ENCODE data around the gene HOXB5.

The HOXB5 gene

DNA sequence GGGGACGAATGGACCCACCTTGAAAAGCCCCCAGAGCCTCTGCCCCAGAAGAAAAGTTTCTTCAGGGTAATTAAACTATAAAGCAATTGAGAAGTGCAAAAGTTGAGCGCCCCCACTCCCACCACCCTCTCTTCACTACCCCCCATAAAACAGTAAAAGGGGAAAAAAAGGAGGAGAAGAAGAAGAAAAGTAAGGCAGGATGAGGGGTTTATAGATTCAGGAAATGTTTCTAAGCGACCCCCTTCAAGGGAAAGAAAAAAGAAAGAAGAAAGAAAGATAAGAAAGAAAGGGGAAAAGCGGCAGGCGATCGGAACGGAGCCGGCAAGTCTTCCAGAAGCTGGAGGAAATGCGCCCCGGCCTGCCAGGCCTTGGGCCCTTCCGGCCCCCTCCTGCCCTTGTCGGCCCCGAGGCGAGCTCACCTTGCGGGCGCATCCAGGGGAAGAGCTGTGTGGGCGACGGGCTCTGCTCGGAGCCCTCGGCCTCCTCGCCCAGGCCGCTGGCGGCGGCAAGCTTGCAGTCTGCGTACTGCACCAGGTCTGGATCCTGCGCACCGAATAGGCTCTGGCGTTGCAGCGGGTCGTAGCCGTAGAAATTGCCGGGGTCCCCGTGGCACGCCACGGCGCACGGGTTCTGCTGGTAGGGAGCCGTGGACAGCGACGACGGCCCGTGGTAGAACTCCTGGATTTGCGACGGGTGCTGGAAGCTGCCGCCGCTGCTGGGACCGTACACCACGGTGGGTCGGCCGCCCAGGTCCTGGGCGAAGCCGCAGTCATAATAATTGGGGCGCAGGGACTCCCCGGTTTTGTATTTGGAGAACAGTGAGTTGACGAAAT lies 20.5 kb upstream of the HOXB5 start:
- TF ChIP-seq, protein P1, sequence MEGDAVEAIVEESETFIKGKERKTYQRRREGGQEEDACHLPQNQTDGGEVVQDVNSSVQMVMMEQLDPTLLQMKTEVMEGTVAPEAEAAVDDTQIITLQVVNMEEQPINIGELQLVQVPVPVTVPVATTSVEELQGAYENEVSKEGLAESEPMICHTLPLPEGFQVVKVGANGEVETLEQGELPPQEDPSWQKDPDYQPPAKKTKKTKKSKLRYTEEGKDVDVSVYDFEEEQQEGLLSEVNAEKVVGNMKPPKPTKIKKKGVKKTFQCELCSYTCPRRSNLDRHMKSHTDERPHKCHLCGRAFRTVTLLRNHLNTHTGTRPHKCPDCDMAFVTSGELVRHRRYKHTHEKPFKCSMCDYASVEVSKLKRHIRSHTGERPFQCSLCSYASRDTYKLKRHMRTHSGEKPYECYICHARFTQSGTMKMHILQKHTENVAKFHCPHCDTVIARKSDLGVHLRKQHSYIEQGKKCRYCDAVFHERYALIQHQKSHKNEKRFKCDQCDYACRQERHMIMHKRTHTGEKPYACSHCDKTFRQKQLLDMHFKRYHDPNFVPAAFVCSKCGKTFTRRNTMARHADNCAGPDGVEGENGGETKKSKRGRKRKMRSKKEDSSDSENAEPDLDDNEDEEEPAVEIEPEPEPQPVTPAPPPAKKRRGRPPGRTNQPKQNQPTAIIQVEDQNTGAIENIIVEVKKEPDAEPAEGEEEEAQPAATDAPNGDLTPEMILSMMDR (IDR thresholded peaks at IDR 0.05; ENCODE audit: low read depth, low read length, missing control alignments), result no peak
- no peak for DNase-seq (ENCODE audit: extremely low read depth, low read depth)
- no peak overlapping the region for H3K4me3 ChIP-seq (replicated peaks; ENCODE audit: low read depth, low read length)

DNA sequence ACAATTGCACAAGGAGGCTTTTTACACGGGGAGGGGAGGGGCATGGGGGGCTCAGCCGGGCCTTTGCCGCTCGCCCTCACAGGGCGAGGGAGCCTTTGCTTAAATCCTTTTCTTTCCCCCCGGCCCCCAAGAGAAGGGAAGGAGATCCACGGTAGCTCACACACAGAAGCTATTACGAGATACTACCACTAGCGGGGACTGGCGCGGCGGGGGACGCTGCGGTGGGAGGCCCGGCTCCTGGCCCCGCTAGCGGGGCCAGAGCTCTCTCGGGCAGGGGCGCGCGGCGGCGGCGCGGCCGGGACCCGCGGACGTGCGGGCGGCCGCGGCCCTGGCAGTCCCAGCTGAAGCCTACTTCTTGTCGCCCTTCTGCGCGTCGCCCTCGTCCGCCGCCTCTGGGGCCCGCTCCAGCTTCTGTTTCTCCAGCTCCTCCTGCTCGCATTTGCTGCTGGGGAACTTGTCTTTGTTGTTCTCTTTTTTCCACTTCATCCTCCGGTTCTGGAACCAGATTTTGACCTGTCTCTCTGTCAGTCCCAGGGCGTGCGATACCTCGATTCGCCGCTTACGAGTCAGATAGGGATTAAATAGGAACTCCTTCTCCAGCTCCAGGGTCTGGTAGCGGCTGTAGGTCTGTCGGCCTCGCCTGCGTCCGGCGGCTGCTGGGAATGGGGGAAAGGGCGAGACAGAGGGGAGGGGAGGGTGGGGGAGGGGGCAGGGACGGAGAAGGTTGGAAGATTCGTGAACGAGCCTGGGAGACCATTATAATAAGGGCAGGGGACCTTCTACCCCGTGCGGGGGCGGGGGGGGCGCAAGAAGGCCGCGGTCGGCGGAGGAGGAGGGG lies 19.5 kb upstream of the HOXB5 start:
- no peak overlapping the region for H3K4me3 ChIP-seq (replicated peaks; ENCODE audit: low read depth, low read length)
- TF ChIP-seq, protein P1 (IDR thresholded peaks at IDR 0.05; ENCODE audit: low read depth, low read length, missing control alignments), result no peak

DNA sequence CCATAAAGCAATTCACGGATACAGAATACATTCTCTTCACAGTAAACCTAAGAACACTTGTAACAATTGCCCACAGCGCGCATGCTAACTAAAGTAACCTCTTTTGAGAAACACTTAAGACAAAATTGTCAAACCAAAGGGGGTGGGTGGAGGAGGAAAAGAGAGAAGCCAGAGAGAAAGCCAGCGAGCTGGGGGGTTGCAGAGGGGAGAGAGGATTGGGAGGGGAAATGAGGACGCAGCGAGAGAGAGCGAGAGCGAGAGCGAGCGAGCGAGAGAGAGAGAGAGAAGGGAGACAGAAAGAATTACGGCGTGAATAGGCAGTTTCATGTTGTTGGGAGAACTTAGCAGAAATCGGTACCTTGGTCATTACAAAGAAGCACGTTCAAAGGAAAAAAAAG lies 18.9 kb upstream of the HOXB5 start:
- no peak for DNase-seq (ENCODE audit: extremely low read depth, low read depth)
- TF ChIP-seq, protein P1 (IDR thresholded peaks at IDR 0.05; ENCODE audit: low read depth, low read length, missing control alignments), result no peak
- no peak overlapping the region for H3K4me3 ChIP-seq (replicated peaks; ENCODE audit: low read depth, low read length)

More for the DNA sequence above, 19.5 kb upstream of the HOXB5 start:
- no peak for DNase-seq (ENCODE audit: extremely low read depth, low read depth)

DNA sequence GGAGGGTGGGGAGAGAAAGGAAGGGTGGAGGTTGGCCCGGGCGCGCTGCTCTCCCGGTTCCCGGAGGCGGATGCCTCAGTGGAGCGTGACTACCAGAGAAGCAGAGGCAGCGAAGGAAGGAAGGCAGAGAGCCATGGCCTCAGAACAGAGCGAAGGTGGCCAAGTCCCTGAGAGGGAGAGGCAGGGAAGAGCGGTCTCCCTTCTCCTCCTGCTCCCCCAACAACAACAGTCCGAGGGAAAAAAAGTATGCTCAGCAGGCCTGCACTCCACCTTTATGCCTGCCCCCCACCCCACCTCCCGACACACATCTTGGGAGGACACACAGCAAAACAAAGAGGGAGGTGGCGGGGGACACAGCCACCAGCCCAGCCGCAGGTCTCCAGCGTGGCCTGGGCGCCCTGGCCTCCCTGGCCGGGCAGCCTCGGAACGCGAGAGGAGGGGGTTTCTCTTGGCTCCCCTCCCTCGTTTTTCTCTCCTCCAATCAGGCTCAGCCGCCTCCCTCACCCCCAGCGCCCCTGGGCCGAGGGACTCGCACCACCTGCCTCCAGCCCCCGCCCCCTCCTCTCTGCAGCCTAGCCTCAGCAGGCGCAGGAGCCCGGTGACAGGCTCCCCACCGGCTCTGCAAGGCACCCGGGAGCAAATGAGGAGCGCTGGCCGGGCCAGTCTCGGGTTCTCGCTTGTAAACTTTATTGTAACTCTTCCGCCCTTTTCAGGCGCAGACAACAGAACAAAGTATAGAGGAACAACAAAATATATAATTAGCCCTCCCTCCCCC lies 18.3 kb upstream of the HOXB5 start:
- H3K4me3 ChIP-seq (replicated peaks; ENCODE audit: low read depth, low read length), result no peak overlapping the region
- DNase-seq (ENCODE audit: extremely low read depth, low read depth), result no peak
- TF ChIP-seq, protein P1 (IDR thresholded peaks at IDR 0.05; ENCODE audit: low read depth, low read length, missing control alignments), result no peak

DNA sequence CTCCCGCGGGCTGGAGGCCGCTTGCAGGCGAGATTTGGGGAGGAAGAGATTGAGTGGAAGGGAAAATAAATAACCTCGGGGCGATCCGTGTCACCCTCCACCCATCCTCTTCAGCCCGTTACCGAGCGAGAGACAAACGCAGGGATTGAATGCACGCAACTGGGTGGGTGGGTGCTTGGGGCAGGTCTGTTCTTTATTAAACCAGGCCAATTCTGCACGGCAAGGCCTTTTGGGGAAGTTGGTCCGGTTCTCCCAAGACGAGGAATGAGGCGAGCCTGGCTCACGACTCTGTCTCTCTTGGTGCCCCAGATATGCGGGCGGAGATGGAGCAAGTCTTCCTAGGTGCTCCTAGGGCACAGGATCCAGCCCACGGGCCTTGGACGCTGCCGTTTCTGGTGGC lies 17.6 kb upstream of the HOXB5 start:
- no peak for DNase-seq (ENCODE audit: extremely low read depth, low read depth)
- H3K4me3 ChIP-seq (replicated peaks; ENCODE audit: low read depth, low read length), result peak overlapping the region; percentile 30; the same call in 1 of the 2 replicates
- TF ChIP-seq, protein P1 (IDR thresholded peaks at IDR 0.05; ENCODE audit: low read depth, low read length, missing control alignments), result no peak
